K562 (cell line): ENCODE results near the gene SSU72. TPM values are rescaled to one million over a fixed set of nuclear protein-coding genes. Genes with fewer than 3 reads are reported as not detected.

Experiments used
- AFF4 ChIP-seq: sonication (generic); formaldehyde crosslinking; IDR thresholded peaks from 2 replicates; pipeline ENCODE4 v1.8.0; 2023; ENCODE audit warnings: mild to moderate bottlenecking, missing genetic modification reagents
- E2F6 ChIP-seq, 2 experiments: IDR thresholded peaks; 2 replicates each; pipeline ENCODE4 v1.6.1; 2011; ENCODE audit warnings: borderline replicate concordance in 1 of 2, control low read depth in 1 of 2, low read depth in 1 of 2, low read length in 1 of 2, mild to moderate bottlenecking in 1 of 2, mixed read lengths in 1 of 2, moderate library complexity in 1 of 2; ENCODE audit not compliant: insufficient read depth in 1 of 2, insufficient read length in 1 of 2, poor library complexity in 1 of 2, severe bottlenecking in 1 of 2; ENCODE audit errors: extremely low read depth in 1 of 2
- EGR1 ChIP-seq: fragments of 450-650 bp; conservative IDR thresholded peaks from 2 replicates; pipeline ENCODE4 v1.6.1; 2017; ENCODE audit warnings: mild to moderate bottlenecking
- HDAC2 ChIP-seq: fragments of 450-650 bp; IDR thresholded peaks from 2 replicates; pipeline ENCODE4 v1.6.1; 2016; ENCODE audit warnings: mild to moderate bottlenecking
- MBD2 ChIP-seq: sonication (generic); IDR thresholded peaks from 2 replicates; pipeline ENCODE4 v1.6.1; 2016; ENCODE audit warnings: low read depth, borderline replicate concordance
- MCM7 ChIP-seq, 2 experiments: fragments of 450-650 bp; IDR thresholded peaks; 2 replicates each; pipeline ENCODE4 v1.6.1; 2016 to 2018
- MEF2D ChIP-seq: conservative IDR thresholded peaks from 2 replicates; pipeline ENCODE4 v1.6.1; 2016; ENCODE audit warnings: low read depth, missing genetic modification characterization, missing compliant biosample characterization
- NELFE ChIP-seq: IDR thresholded peaks from 2 replicates; pipeline ENCODE4 v1.6.1; 2011; ENCODE audit warnings: mild to moderate bottlenecking; ENCODE audit not compliant: insufficient read depth, insufficient read length
- NFE2 ChIP-seq: IDR thresholded peaks from 2 replicates; pipeline ENCODE4 v1.6.1; 2014; ENCODE audit warnings: antibody characterized with exemption, low read depth
- NFIC ChIP-seq: fragments of 450-650 bp; IDR thresholded peaks from 2 replicates; pipeline ENCODE4 v1.6.1; 2017; ENCODE audit warnings: mild to moderate bottlenecking, inconsistent platforms
- RNF2 ChIP-seq: sonication (generic); IDR thresholded peaks from 2 replicates; pipeline ENCODE4 v1.6.1; 2016
- RNF219 ChIP-seq: fragments of 250-450 bp; sonication (Bioruptor Pico); IDR thresholded peaks from 2 replicates; pipeline ENCODE4 v1.5.0; 2022; ENCODE audit warnings: mild to moderate bottlenecking
- SRSF3 ChIP-seq: fragments of 200-400 bp; formaldehyde crosslinking; IDR thresholded peaks from 2 replicates; pipeline ENCODE4 v1.6.1; 2016; ENCODE audit warnings: mild to moderate bottlenecking, low read length, moderate library complexity; ENCODE audit not compliant: insufficient read depth
- TBL1XR1 ChIP-seq, 2 experiments: IDR thresholded peaks; 2 replicates each; pipeline ENCODE4 v1.6.1; 2012; ENCODE audit warnings: improper control_type of control experiment in 2 of 2, low read length in 2 of 2, mild to moderate bottlenecking in 1 of 2
- TCF3 ChIP-seq: sonication (generic); formaldehyde crosslinking; IDR thresholded peaks from 2 replicates; pipeline ENCODE4 v1.4.0; 2020; ENCODE audit warnings: mild to moderate bottlenecking, missing genetic modification reagents
- TGIF2 ChIP-seq: sonication (generic); formaldehyde crosslinking; IDR thresholded peaks from 2 replicates; pipeline ENCODE4 v1.8.1; 2022; ENCODE audit warnings: mild to moderate bottlenecking, missing genetic modification reagents, moderate library complexity
- XRCC5 ChIP-seq: fragments of 200-400 bp; formaldehyde crosslinking; IDR thresholded peaks from 2 replicates; pipeline ENCODE4 v1.6.1; 2017; ENCODE audit warnings: low read depth, mild to moderate bottlenecking, low read length
- ZBTB5 ChIP-seq: fragments of 450-650 bp; IDR thresholded peaks from 2 replicates; pipeline ENCODE4 v1.6.1; 2017; ENCODE audit warnings: antibody characterized with exemption
- ZNF143 ChIP-seq: sonication (generic); formaldehyde crosslinking; IDR thresholded peaks from 2 replicates; pipeline ENCODE4 v1.9.0; 2022; ENCODE audit warnings: mild to moderate bottlenecking, missing genetic modification reagents
- ZNF561 ChIP-seq: fragments of 450-650 bp; formaldehyde crosslinking; conservative IDR thresholded peaks from 2 replicates; pipeline ENCODE4 v1.4.0; 2020; ENCODE audit warnings: mild to moderate bottlenecking, moderate library complexity
- polyA plus RNA-seq, 8 experiments: library from polyadenylated mRNA; depleted of rRNA in 4 of 8; stranded (reverse) in 5 of 8; unstranded in 3 of 8; fragments of >200 nt; fragmentation: Nextera tagmentation in 2 of 8; fragmentation: Illumina TruSeq in 1 of 8; extraction: Ambion mirVana in 2 of 8; extraction: Trizol in 1 of 8; gene quantifications; 2 replicates each; pipeline versions ENCODE4 v1.2.1 to v1.2.3, GENCODE V29; 2011 to 2014; ENCODE audit warnings: inconsistent platforms in 1 of 8, missing spikeins in 1 of 8
- total RNA-seq, 7 experiments: library from RNA; depleted of rRNA in 6 of 7; stranded (reverse); fragments of >200 nt in 6 of 7; fragmentation: Illumina TruSeq in 2 of 7; extraction: Trizol in 2 of 7; gene quantifications; 2 replicates each; pipeline versions ENCODE4 v1.2.1 to v1.2.3, GENCODE V29; 2011 to 2021; ENCODE audit warnings: low replicate concordance in 1 of 7

The SSU72 gene
- total and polyA plus RNA-seq, 9 of the 15 experiments (the other 6 are each of a cell fraction or from before 2014, with no cell fraction given): 70.8 to 201 (median 94.6) TPM

GRCh38 chr1:1614204-1614953 is 39.7 kb upstream of the SSU72 start (continued):
- TF ChIP-seq E2F6 (IDR thresholded peaks at IDR 0.05; ENCODE audit: borderline replicate concordance in 1 of 2, extremely low read depth in 1 of 2, insufficient read depth in 1 of 2, insufficient read length in 1 of 2, low read depth in 1 of 2, low read length in 1 of 2, poor library complexity in 1 of 2, severe bottlenecking in 1 of 2) (peak in 1 of 2 experiments; percentile 46), RNF2 (peak; percentile 33; the same call in 1 of the 2 replicates), XRCC5 (no peak), ZNF561 (CRISPR knock-in tag) (no peak), AFF4 (CRISPR knock-in tag) (no peak; the same call in 1 of the 2 replicates), NFIC (no peak), ZNF143 (peak; percentile 37; the same call in 1 of the 2 replicates), MCM7 (IDR thresholded peaks at IDR 0.05) (no peak), ZBTB5 (0 out of 2 replicates have a peak, but pooled peaks have one; percentile 27), TCF3 (CRISPR knock-in tag) (peak; percentile 69), HDAC2 (0 out of 2 replicates have a peak, but pooled peaks have one; percentile 31), NFE2 (no peak), SRSF3 (no peak), RNF219 (no peak), TGIF2 (CRISPR knock-in tag) (peak; percentile 90; the same call in 1 of the 2 replicates), EGR1 (peak; percentile 94), MEF2D (tag) (no peak; the same call in 1 of the 2 replicates), TBL1XR1 (IDR thresholded peaks at IDR 0.05; ENCODE audit: low read length in 2 of 2) (no peak), MBD2 (no peak), NELFE (no peak)
